H9 (cell line): ENCODE measurements around the gene ODF4. TPM values are rescaled to one million over a fixed set of nuclear protein-coding genes. Genes with fewer than 3 reads are reported as not detected.

ENCODE experiments used
- DNase-seq: peaks from one replicate; pipeline ENCODE4 v3.0.0-alpha.2; 2017
- H2AFZ ChIP-seq: one replicate; pipeline ENCODE4 v1.6.1; 2013; ENCODE audit warnings: mild to moderate bottlenecking, low read length, control low read depth, moderate library complexity
- H2AK5ac ChIP-seq: 2 replicates; pipeline ENCODE4 v1.6.1; 2013; ENCODE audit warnings: low read length, control low read depth, mixed read lengths; ENCODE audit not compliant: insufficient read length
- H2BK120ac ChIP-seq: one replicate; pipeline ENCODE4 v1.6.1; 2013; ENCODE audit warnings: low read depth, mild to moderate bottlenecking, low read length, control low read depth, inconsistent platforms; ENCODE audit not compliant: poor library complexity, severe bottlenecking
- H2BK12ac ChIP-seq: 2 replicates; pipeline ENCODE4 v1.6.1; 2013; ENCODE audit warnings: low read length, control low read depth, mixed read lengths, low read depth; ENCODE audit not compliant: insufficient read length
- H2BK15ac ChIP-seq: 2 replicates; pipeline ENCODE4 v1.6.1; 2013; ENCODE audit warnings: low read depth, low read length, control low read depth
- H2BK20ac ChIP-seq: one replicate; pipeline ENCODE4 v1.6.1; 2013; ENCODE audit warnings: low read depth, mild to moderate bottlenecking, low read length, control low read depth, inconsistent platforms; ENCODE audit not compliant: poor library complexity, severe bottlenecking
- H2BK5ac ChIP-seq: 2 replicates; pipeline ENCODE4 v1.6.1; 2013; ENCODE audit warnings: low read length, control low read depth, mixed read lengths; ENCODE audit not compliant: insufficient read length
- H3K14ac ChIP-seq: 2 replicates; pipeline ENCODE4 v1.6.1; 2013; ENCODE audit warnings: low read length, control low read depth; ENCODE audit not compliant: insufficient read depth
- H3K18ac ChIP-seq: 2 replicates; pipeline ENCODE4 v1.6.1; 2013; ENCODE audit warnings: low read depth, mild to moderate bottlenecking, mixed read lengths, low read length, control low read depth; ENCODE audit not compliant: insufficient read length
- H3K23ac ChIP-seq: 2 replicates; pipeline ENCODE4 v1.6.1; 2013; ENCODE audit warnings: low read length, control low read depth, mixed read lengths, low read depth; ENCODE audit not compliant: insufficient read length
- H3K23me2 ChIP-seq: 2 replicates; pipeline ENCODE4 v1.6.1; 2013; ENCODE audit warnings: low read depth, mild to moderate bottlenecking, mixed read lengths, low read length, control low read depth; ENCODE audit not compliant: insufficient read length, poor library complexity, severe bottlenecking
- H3K27ac ChIP-seq: 2 replicates; pipeline ENCODE4 v1.5.1; 2013; ENCODE audit warnings: low read length, control low read depth, mixed read lengths, low read depth; ENCODE audit not compliant: insufficient read length
- H3K27me3 ChIP-seq: 2 replicates; pipeline ENCODE4 v1.6.1; 2013; ENCODE audit warnings: low read length, control low read depth, inconsistent platforms; ENCODE audit not compliant: insufficient read depth
- H3K4ac ChIP-seq: 2 replicates; pipeline ENCODE4 v1.6.1; 2013; ENCODE audit warnings: low read depth, mild to moderate bottlenecking, control low read depth, inconsistent platforms, low read length, moderate library complexity
- H3K4me1 ChIP-seq: 2 replicates; pipeline ENCODE4 v1.6.1; 2013; ENCODE audit warnings: low read length, control low read depth, inconsistent platforms; ENCODE audit not compliant: insufficient read depth
- H3K4me2 ChIP-seq: 2 replicates; pipeline ENCODE4 v1.6.1; 2013; ENCODE audit warnings: low read length, control low read depth, mixed read lengths; ENCODE audit not compliant: insufficient read length, insufficient read depth
- H3K56ac ChIP-seq: 2 replicates; pipeline ENCODE4 v1.6.1; 2013; ENCODE audit warnings: low read depth, mild to moderate bottlenecking, mixed read lengths, low read length, control low read depth; ENCODE audit not compliant: insufficient read length
- H3K79me1 ChIP-seq: 2 replicates; pipeline ENCODE4 v1.6.1; 2013; ENCODE audit warnings: low read depth, mild to moderate bottlenecking, moderate library complexity, low read length, control low read depth, inconsistent platforms; ENCODE audit not compliant: insufficient read depth, poor library complexity, severe bottlenecking
- H3K79me2 ChIP-seq: 2 replicates; pipeline ENCODE4 v1.6.1; 2013; ENCODE audit warnings: low read length, control low read depth, inconsistent platforms; ENCODE audit not compliant: insufficient read depth
- H3K9ac ChIP-seq: 2 replicates; pipeline ENCODE4 v1.6.1; 2013; ENCODE audit warnings: low read length, control low read depth, mixed read lengths; ENCODE audit not compliant: insufficient read length; ENCODE audit errors: extremely low read depth
- H3K9me3 ChIP-seq: one replicate; pipeline ENCODE4 v1.6.1; 2013; ENCODE audit warnings: low read depth, low read length, inconsistent platforms; ENCODE audit not compliant: control insufficient read depth
- H3T11ph ChIP-seq: one replicate; pipeline ENCODE4 v1.6.1; 2013; ENCODE audit warnings: mild to moderate bottlenecking, low read length, control low read depth, inconsistent platforms
- H4K20me1 ChIP-seq: one replicate; pipeline ENCODE4 v1.6.1; 2013; ENCODE audit not compliant: control insufficient read depth, insufficient read length, insufficient read depth
- H4K5ac ChIP-seq: 2 replicates; pipeline ENCODE4 v1.6.1; 2013; ENCODE audit warnings: low read depth, mild to moderate bottlenecking, mixed read lengths, low read length, control low read depth; ENCODE audit not compliant: insufficient read length
- H4K8ac ChIP-seq: replicated peaks from 2 replicates; pipeline ENCODE4 v1.6.1; 2013; ENCODE audit warnings: low read length, control low read depth, mixed read lengths, low read depth; ENCODE audit not compliant: insufficient read length
- H4K91ac ChIP-seq: 2 replicates; pipeline ENCODE4 v1.6.1; 2013; ENCODE audit warnings: low read depth, mild to moderate bottlenecking, moderate library complexity, mixed read lengths, low read length, control low read depth; ENCODE audit not compliant: insufficient read length
- H3K27ac Mint-ChIP-seq, 3 experiments: 2 replicates in 2 of 3; 3 replicates in 1 of 3; pipeline ENCODE4 v1.8.0; 2020 to 2021; ENCODE audit warnings: mixed read lengths in 3 of 3, mild to moderate bottlenecking in 1 of 3, moderate library complexity in 1 of 3
- H3K27me3 Mint-ChIP-seq: 2 replicates; pipeline ENCODE4 v1.8.0; 2021; ENCODE audit warnings: low read depth, mild to moderate bottlenecking, moderate library complexity, mixed read lengths
- H3K36me3 Mint-ChIP-seq, 3 experiments: 2 replicates in 2 of 3; 3 replicates in 1 of 3; pipeline ENCODE4 v1.8.0; 2020 to 2021; ENCODE audit warnings: low read depth in 3 of 3, mixed read lengths in 3 of 3; ENCODE audit not compliant: insufficient read depth in 1 of 3
- H3K4me1 Mint-ChIP-seq, 2 experiments: 2 replicates each; pipeline ENCODE4 v1.8.0; 2020; ENCODE audit warnings: mixed read lengths in 2 of 2
- H3K4me3 Mint-ChIP-seq, 2 experiments: 2 replicates in 1 of 2; 3 replicates in 1 of 2; pipeline ENCODE4 v1.8.0; 2020 to 2021; ENCODE audit warnings: mild to moderate bottlenecking in 2 of 2, mixed read lengths in 2 of 2, moderate library complexity in 1 of 2
- H3K9me3 Mint-ChIP-seq, 2 experiments: 2 replicates in 1 of 2; 3 replicates in 1 of 2; pipeline ENCODE4 v1.8.0; 2020; ENCODE audit warnings: mild to moderate bottlenecking in 2 of 2, mixed read lengths in 2 of 2, moderate library complexity in 1 of 2
- CTCF ChIP-seq: fragments of 200-600 bp; sonication (generic); conservative IDR thresholded peaks from 3 replicates; pipeline ENCODE4 v1.8.0; 2021; ENCODE audit warnings: antibody characterized with exemption, mild to moderate bottlenecking
- WGBS: extraction: QIAGEN DNeasy Blood & Tissue Kit; methylation state at CpG from one replicate; pipeline ENCODE4 v1.1.7; 2013; ENCODE audit warnings: missing lambda C conversion rate, low lambda C conversion rate, mixed read lengths; ENCODE audit not compliant: insufficient read length; ENCODE audit errors: extremely low coverage; 5-methylcytosine and 5-hydroxymethylcytosine counted together
- total RNA-seq: library from RNA; stranded (reverse); gene quantifications from 2 replicates; pipeline ENCODE4 v1.2.1, GENCODE V29; 2021

ODF4 gene
- total RNA-seq, 1 experiment from 2014 or later = not detected

DNA sequence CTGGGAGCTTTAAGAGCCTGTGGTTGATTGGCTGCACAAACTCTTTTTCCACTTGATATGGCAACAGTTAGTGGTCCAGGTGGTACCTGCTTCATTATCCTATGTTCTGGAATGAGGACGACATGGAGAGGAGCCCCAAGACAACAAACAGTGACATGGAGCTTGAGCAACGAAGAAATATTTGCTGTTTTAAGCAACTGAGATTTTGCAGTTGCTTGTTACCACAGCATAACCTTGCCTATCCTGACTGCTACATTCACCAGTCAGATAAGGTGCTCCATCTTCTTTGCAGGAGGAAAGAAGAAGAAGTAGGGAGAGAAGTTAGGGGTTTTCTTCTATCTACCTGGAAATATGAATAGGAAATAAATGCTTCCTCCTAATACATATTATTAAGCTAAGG lies 7.5 kb upstream of the ODF4 start:
- no CpG with 5 or more reads among the region's 2 CpGs for WGBS

More for the DNA sequence above, 7.5 kb upstream of the ODF4 start:
- peaks cover 3 to 6% of the 10 kb centered on the region in 2 experiments for H3K4me1 Mint-ChIP-seq
- H3K27ac Mint-ChIP-seq = no peak overlapping the region
- Histone ChIP-seq H2AFZ (no peak overlapping the region), H2BK12ac (no peak overlapping the region), H4K8ac (no peak overlapping the region), H2BK20ac (no peak overlapping the region), H3K18ac (no peak overlapping the region), H3K9me3 (no peaks in the 10 kb centered on the region), H4K20me1 (no peaks in the 10 kb centered on the region), H3K79me1 (no peaks in the 10 kb centered on the region), H3K27ac (no peak overlapping the region), H3K56ac (no peak overlapping the region), H3K23me2 (peaks cover 3% of the 10 kb centered on the region), H3K79me2 (no peaks in the 10 kb centered on the region), H3K23ac (no peak overlapping the region), H2BK5ac (no peak overlapping the region), H2BK120ac (no peak overlapping the region), H4K91ac (no peak overlapping the region), H3K4me1 (no peaks in the 10 kb centered on the region), H3T11ph (no peak overlapping the region), H4K5ac (no peak overlapping the region), H2AK5ac (no peak overlapping the region), H3K27me3 (no peaks in the 10 kb centered on the region), H3K4me2 (no peak overlapping the region), H3K14ac (no peak overlapping the region), H3K4ac (no peak overlapping the region), H2BK15ac (no peak overlapping the region), H3K9ac (no peak overlapping the region)
- H3K36me3 Mint-ChIP-seq = no peaks in the 10 kb centered on the region; a peak in 1 of 7 replicates
- no peak overlapping the region for H3K4me3 Mint-ChIP-seq
- no peaks in the 10 kb centered on the region for H3K9me3 Mint-ChIP-seq
- DNase-seq = no peak
- H3K27me3 Mint-ChIP-seq = peaks cover 13% of the 10 kb centered on the region
- TF ChIP-seq CTCF = no peak
